HCEC 1CT (cell line): ENCODE data around the gene DIS3L2.

Experiments used
- DNase-seq: peaks from one replicate; pipeline ENCODE4 v3.0.0-alpha.2; 2017

Gene DIS3L2

DNA sequence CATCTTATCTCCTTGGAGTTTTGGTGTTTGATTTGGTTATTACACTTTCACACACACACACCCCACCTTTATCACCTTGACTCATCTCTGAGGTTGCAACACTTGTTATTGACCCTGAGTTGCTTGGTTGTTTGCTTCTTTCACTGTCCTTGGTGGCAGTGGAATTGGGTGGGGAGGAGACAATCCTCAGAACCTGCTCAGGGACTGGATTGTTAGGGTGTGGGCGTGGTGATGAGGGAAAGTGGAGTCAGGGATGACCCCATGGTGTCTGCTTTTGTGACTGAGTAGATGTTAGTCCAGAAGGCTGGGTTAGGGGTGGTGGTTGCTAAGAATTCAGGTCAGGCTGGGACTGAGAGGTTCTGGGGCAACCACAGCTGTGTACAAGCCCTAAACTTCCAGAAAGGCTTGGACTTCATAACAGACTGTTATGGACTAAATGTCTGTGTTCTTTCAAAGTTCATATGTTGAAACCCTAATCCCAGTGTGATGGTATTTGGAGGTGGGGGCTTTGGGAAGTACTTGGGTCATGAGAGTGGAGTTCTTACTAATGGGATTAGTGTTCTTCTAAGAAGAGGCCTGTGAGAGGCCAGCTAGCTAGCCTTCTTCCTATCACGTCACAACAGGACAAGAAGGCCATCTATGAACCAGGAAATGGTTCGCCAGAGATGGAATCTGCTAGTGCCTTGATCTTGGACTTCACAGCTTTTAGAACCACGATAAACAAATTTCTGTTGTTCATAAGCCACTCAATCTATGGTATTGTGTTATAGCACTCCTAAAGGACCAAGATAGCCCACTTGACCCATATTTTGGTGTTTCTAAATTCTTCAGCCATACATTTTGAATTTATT, 3.4 kb upstream of the DIS3L2 start:
- DNase-seq = no peak

DNA sequence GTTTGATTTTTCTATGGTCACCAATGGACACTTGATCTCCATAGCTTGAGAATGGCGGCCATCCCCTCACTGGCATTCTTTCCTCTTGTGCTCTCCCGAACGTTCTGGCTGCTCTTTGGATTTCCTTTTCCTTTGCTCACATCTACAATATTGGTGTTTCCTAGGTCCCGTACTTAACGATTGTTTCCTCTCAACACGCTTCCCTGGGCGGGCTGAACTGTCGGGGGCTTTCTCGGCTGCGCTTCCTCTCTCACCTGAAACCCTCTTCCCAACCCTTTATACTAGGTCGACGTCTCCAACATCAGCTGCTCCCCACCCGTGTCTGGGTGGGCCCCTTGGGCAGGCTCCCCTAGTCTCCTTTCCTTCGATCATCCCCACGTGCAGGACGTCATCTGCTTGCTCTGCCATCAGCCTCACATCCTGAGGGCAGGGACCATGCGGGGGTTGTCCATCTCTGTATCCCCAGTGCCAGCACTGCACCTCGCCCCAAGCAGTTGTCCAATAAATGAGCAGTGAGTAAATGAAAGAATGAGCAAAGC, 634 bp upstream of the DIS3L2 start:
- DNase-seq = no peak

DNA sequence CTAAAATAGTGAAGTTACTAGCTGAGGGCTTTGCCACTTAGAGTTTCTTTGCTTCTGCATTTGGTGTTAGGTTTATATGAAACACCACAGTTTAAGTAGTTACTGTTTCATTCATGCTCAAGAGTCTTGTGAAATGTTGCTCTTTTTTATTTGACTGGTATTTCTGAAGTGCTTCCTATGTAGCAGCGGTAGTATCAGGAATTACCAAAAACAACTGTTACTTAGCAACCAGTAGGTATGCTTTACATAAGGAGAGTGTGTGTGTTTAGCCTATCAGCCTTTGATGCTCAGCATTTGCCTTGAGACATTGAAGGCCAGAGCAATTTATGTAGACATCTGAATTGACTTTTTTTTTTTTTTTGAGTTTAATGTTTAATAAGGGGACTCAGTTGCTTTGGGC, 3.6 kb downstream of the DIS3L2 start:
- no peak for DNase-seq

DNA sequence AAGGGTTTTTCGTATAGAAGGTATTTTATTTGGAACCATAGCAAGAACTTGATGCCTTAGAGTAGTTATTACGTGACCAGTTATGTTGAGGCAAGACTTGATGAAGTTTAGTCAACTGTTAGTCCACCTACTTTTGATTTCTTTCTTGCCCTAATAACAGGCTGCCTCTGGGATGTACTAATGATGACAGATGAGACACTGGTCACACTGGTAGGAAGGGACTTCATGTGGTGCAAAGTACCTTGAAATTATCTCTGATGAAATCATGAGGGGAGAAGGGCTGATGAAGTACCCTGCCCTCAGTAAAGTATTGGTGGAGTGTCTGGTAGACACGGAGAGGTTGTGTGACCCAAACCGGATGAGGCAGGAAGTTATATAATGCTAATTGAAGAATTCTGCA, 5.4 kb downstream of the DIS3L2 start:
- no peak for DNase-seq

DNA sequence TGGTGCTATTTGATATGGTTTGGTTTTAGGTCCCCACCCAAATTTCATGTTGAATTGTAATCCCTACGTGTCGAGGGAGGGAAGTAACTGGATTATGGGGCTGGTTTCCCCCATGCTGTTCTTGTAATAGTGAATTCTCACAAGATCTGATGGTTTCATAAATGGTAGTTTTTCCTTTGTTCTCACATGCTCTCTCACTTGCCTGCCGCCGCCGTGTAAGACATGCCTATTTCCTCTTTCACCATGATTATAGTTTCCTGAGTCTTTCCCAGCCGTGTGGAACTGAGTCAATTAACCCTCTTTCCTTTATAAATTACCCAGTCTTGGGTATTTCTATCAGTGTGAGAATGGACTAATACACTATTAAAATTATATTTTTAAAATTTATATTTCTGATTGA, 7.3 kb downstream of the DIS3L2 start:
- no peak for DNase-seq

DNA sequence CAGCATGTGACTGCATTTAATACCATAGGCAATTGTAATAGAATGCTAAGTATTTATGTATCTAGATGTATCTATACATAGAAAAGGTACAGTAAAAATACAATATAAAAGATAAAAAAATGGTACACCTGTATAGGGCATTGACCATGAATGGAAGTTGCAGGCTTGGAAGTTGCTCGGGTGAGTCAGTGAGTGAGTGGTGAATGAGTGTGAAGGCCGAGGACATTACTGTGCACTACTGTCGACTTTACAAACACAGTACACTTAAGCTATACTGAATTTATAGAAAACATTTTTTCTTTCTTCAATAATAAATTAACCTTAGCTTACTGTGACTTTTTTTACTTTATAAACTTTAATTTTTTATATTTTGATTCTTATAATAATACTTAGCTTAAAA, 8.9 kb downstream of the DIS3L2 start:
- peak; percentile 51 for DNase-seq

DNA sequence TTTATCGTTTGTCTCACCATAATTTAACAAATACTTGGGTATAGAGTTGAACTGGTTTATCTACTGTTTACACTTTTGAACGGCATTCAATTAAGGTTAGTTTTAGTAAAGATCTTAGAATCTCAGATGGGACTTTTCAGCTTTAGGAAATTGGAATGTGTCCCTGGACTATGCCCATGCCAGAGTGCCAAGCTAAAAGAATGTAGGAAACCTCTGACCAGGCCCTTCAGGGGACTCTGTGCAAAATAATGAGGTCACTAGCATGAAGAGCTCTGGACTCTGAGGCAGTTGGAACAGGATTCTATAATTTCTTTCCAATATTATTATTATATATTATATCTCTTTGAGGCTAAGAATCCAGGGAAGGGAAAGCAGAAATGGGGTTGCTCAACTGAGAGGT, 13.5 kb downstream of the DIS3L2 start:
- DNase-seq = no peak

DNA sequence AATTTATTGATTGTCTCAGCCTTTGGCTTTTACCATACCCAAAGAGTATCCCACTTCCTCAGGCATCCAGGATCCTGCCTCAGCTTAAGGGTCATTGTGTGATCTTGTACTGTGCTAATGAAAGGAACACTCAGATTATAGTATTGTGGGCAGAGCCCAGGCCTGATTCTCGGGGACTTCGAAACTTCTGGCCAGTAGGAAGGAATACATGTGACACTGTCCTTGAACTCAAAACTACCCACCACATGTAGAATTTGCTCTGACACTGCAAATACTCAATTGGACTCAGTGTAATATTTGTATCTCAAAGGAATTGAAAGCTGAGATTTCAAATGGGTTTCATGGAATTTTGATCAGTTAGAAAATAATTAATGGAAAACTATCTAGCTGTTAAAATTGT, 15.9 kb downstream of the DIS3L2 start:
- DNase-seq = no peak

DNA sequence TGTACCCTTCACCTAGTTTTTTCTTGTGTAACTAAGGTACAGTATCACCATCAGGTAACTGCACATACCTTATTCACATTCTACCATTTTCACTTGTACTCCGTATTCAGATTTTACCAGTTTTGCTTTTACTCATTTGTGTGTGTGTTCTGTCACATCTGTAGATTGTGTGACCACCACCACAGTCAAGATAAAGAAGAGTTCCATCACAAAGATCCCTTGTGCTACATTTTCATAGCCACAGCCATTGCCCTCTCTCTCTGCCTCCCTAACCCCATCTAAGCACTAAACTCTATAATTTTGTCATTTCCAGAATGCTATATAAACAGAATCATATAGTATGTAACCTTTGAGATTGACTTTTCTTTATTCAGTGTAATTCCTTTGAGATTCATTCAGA, 23.5 kb downstream of the DIS3L2 start:
- no peak for DNase-seq

DNA sequence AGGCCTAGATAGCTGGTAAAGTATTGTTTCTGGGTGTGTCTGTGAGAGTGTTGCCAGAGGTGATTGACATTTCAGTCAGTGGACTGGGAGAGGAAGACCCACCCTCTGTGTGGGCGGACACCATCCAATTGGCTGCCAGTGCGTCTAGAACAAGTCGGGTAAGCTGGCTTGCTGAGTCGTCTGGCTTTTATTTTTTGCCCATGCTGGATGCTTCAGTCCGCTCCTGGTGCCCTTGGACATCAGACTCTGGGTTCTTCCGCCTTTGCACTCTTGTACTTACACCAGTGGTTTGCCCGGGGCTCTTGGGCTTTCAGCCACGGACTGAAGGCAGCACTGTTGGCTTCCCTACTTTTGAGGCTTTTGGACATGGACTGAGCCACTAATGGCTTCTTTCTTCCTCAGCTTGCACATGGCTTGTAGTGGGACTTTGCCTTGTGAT, 24.3 kb downstream of the DIS3L2 start:
- no peak for DNase-seq

DNA sequence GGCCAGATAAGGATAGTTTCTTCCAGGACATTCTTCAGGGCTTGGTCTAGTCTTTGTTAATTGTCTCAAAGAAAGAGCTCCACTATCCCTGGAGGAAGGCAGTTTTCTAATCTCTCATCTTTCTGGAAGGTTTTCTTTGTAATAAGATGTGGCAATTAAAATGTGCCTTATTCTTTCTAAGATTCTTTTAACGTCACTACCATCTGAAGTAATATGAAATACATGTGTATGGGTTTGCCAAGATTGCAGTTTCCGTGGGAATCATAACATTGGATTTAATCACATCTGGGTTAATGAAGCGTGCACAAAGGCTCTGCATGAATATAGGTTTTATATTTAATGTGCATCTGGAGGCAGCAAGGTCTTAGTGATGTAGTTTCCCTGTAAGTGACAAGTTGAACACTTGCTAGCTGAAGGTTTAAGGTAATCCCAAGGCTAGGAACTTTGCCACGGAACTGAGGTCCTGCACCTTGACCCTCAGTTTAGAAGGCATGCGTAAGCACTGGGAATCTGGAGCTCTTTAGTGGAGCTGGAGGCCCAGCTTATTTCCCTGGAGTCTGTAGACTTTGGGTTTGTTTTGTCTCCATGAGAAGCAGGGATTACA, 25.7 kb downstream of the DIS3L2 start:
- DNase-seq = no peak

DNA sequence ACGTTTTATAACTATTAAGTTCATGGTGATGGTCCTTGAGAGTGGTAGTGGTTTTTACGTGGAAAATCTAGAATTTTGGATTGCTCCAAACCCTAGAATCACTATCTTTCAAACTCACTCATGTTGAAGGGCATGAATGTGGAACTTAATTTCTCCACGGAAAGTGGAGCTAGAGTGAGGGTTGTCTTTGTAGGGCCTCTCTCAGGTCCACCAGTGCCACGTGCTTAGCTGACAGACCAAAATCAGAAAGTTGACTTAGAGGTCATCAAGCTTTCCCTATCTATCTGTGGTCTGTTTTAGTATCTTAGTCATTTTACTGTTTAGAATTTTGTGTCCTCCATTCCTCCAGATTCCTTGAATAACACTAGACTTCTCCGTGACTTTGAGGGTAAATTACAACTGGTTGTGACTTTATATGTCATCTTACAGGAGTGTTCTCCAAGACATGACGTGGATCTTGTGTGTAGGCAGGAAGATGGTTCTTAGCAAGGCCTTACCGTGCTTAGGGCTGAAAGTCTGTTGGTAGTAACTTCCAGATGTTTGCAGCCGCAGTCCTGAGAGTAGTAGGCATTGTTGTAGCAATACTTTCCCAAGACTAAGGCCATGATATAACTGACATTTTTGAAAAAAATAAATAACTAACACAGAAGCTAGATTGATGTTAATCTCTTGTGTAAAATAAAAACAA, 26.8 kb downstream of the DIS3L2 start:
- no peak for DNase-seq

DNA sequence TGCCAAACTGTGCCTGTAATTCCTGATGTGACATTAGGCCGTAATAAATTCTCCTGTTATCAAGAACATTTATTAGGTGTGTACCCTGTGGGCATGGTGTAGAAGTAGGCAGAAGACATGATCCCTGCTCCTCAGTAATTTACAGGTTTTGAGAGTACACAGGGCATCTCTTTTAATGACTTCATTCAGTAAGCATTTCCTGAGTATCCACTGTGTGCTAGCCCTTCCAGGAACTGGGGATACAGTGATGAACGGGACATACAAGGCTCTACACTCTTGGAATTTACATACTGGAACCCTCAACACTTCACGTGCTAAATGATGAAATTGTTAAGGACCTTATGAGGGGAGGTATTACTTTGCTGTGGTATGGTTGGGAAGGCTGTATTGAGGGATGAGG, 30.2 kb downstream of the DIS3L2 start:
- peak; percentile 48 for DNase-seq

DNA sequence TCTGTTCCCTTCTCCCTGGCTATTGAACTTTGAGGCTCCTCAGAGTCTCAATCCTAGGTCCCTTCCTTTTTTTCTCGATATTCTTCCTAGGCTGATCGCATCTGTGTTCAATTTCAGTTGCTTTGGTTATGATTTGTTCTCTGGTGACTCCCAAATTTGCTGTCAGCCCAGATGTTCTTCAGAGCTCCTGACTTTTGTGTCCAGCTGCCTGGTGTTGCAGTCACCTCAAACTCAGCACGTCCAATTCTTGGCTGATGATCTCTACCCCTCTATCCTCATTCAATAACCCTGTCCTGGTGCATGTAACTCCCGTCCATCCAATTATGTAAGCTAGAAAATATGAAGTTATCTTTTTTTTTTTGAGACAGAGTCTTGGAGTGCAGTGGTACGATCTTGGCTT, 31.4 kb downstream of the DIS3L2 start:
- DNase-seq = no peak

DNA sequence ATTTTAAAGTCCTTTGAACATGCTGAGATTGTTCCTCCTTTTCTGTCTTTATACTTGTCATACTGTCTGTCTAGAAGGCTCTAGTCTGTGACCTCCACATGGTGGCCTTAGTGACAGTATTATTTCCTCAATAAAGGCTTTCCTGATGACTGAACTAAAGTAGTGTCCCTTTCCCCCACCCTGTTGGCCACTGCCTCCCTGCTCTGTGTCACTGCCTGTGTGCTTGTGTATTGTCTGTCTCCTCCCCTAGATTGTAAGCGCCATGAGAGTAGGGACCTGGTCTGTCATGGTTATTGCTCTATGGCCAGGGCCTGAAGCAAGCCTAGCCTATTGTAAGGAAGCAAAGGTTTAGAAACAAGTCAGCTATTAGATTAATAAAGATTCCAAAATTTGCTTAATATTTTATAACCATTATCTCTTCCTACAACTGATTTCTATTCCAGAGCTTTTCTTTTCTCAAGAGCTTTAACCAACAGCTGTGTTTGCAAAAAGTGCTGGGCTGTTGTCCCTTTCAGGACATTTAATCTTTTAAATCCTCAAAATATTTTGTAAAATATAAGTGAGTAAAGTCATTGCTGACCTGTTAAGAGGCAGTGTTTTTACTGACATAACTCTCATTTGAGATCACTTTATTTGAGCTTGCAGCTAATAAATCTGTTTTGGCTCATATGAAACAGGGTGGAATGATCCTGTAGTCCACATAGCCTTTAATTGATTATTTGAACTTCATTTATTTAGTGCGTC, 35.5 kb downstream of the DIS3L2 start:
- no peak for DNase-seq

DNA sequence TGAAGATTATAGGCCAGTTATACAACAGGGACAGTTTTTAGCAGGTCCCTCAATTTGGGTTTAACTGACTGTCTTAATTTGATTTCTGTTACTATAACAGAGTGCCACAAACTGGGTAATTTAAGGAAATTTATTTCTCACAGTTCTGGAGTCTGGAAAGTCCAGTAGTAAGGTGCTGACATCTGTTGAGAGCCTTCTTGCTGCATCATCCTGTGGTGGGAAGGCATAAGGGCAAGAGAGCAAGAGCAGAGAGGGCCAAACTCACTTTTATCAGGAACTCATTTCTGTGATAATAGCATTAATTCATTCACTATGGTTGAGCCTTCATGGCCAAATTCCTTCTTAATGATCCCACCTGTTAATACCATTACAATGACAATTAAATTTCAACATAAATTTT, 36.5 kb downstream of the DIS3L2 start:
- no peak for DNase-seq

DNA sequence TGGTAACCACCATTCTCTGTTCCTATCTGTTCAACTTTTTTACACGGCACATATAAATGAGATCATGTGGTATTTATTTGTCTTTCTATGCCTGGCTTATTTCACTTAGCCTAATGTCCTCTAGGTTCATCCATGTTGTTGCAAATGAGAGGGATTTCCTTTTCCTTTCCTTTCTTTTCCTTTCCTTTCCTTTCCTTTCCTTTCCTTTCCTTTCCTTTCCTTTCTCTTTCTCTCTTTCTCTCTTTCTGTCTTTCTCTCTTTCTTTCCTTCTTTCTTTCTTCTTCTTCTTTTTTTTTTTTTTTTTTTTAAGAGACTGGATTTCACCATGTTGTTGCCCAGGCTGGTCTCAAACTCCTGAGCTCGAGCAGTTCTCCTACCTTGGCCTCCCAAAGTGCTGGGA, 38.9 kb downstream of the DIS3L2 start:
- no peak for DNase-seq

DNA sequence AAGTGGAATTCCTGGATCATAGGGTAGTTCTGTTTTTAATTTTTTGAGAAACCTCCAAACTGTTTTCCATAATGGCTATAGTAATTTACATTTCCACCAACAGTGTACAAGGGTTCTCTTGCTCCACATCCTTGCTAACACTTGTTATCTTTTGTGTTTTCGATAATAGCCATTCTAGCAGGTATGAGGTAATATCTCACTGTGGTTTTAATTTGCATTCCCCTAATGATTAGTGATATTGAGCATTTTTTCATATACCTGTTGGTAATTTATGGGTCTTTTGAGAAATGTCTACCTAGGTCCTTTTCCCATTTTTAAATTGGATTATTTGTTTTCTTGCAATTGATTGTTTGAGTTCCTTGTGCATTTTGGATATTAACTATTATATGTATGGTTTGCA, 39.6 kb downstream of the DIS3L2 start:
- no peak for DNase-seq

DNA sequence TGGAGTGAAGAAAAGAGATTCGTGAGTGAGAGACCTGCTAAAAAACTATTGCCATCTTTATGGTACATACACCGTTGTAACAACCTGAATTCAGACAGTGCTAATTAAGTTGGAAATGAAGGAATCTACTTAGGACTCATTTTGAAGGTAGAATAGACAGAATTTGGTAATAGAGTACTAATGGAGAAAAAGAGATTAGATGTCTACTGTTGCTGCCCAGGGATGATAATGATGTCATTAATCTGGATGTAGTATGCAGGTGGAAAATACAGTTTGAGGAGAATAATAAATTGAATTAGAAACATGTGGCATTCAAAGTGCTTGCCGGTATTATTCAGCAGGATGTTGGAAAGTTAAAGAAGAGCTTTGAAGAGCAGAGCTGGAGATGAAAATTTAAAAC, 44.7 kb downstream of the DIS3L2 start:
- no peak for DNase-seq

DNA sequence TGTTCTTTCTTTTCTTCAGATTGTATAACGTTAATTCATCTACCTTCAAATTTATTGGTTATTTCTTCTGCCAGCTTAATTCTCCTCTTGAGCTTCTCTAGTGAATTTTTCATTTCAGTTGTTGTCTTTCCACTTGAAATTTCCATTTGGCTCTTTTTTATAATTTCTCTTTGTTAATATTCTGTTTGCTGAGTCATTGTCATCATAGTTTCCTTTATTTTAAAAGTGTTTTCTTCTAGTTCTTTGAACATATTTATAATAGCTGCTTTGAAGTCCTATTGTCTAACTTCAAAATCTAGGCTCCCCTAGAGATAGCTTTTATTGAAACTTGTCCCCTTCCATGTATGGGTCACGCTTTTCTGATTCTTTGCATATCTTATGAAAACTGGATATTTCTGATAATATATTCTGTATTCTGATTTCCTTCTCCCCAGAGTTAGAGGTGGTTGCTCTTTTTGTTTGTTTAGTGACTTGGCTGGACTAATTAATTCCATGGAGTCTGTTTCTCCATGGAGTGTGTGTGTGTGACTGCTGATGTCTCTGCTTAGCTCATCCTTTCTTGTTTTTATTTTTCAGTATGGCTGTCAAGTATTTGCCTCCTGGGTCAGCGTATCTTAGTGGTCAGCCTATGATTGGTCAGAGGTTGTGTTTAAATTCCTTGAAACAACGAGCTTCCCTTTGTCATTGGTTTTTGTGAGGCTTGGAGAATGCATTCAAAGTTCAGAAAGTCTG, 47.6 kb downstream of the DIS3L2 start:
- DNase-seq = no peak

DNA sequence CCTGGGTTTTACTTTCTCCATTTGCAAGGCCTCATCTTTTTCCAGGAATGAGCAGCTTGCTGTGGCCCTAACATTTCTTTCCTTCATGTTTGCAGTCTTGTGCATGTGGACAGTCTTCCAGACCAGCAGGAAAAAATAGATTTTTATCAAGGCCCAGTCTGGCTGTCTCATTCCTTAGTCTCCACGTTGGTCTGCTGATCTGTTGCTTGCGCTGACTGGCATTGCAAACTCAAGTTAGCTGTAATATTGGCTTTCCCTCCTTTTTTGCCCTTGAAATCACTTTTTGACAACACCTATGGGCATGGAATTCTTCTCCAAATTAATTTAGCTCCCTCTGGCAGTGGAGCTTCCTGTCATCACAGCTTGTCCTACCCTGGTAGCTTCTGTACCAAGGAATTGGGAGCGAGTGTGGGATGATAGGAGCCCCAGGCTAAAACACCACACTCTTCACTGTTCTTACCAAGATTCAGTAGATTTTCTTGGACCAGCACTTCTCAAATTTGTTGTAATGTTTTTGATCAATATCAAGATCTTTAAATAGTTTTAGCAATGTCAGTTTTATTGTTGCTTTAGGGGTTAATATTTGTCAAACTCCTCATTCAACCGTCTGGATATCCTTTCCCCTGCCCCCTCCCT, 48.2 kb downstream of the DIS3L2 start:
- DNase-seq = no peak
